Measurements from ENCODE around the gene DNAJC8. TPM values are rescaled to one million over a fixed set of nuclear protein-coding genes. Genes with fewer than 3 reads are reported as not detected.

DNAJC8 gene
- total and polyA plus RNA-seq, 2 of the 8 experiments (the other 6 are each of a cell fraction or from before 2014, with no cell fraction given) = 116 to 134 TPM

DNA sequence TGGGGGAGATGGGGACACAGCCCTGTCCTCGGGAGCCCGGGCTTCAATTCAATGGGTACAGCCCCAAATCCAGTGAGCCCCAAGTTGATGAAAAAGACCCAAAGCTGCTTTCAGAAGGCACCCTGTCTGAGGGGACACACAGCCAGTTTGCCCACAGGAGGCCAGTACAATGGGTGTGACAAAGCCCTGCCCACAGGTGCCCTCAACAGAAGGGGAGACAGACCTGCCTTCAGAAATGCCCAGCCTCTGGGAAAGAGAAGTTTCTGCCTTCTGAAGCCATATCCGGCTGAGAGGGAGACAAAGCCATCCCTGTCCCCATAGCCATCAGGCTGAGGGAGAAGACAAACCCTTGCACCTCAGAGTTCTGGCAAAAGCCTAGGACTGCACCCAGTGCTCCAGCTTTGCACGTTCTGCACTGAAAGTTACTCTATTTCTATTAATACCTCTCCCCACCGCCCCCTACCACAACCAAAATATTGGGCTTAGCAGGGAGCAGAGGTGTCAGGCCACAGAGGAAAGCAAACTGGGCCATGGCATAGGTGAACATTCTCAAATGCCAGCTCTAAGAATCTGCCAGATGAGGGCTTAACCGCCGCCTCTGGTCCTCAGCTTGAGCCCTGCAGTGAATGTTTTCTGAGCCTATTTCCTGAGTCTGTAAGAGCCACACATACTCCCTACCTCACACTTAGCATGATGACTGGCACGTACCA lies 38.3 kb downstream of the DNAJC8 start:
- no peak for FAIRE-seq
- Histone ChIP-seq H3K36me3 (ENCODE audit: control insufficient read depth in 2 of 4, insufficient read depth in 4 of 4, low read length in 3 of 4) (peaks cover 4 to 12% (median 6%) of the 10 kb centered on the region in 4 experiments; a peak in 7 of 8 replicates), H3K14ac (ENCODE audit: insufficient read length) (no peak overlapping the region), H4K8ac (ENCODE audit: extremely low read depth, insufficient read depth, low read length) (peak overlapping the region; percentile 9; the same call in 1 of the 2 replicates), H2AK5ac (ENCODE audit: low read depth, low read length) (no peak overlapping the region; the same call in 1 of the 2 replicates), H3K9me3 (ENCODE audit: insufficient read depth in 2 of 2, low read depth in 1 of 2, low read length in 1 of 2) (no peaks in the 10 kb centered on the region), H3K9ac (replicated peaks in 1 of 4; ENCODE audit: extremely low read depth in 1 of 4, low read depth in 3 of 4, low read length in 3 of 4) (no peak overlapping the region), H3K23me2 (ENCODE audit: low read depth, low read length) (peaks cover 5% of the 10 kb centered on the region; the same call in 1 of the 2 replicates), H3K4me1 (replicated peaks in 1 of 4; ENCODE audit: control insufficient read depth in 3 of 4, insufficient read depth in 4 of 4, low read length in 3 of 4) (peaks cover 11 to 34% (median 22%) of the 10 kb centered on the region in 4 experiments), H2AFZ (ENCODE audit: low read length) (no peak overlapping the region), H4K20me1 (replicated peaks in 1 of 2; ENCODE audit: control insufficient read depth in 1 of 2, insufficient read depth in 2 of 2, low read length in 2 of 2) (no peaks in the 10 kb centered on the region), H3K27me3 (replicated peaks in 1 of 4; ENCODE audit: control insufficient read depth in 3 of 4, extremely low read depth in 1 of 4, insufficient read depth in 3 of 4, low read length in 3 of 4) (no peaks in the 10 kb centered on the region), H3K4ac (replicated peaks; ENCODE audit: insufficient read length, low read depth, low read length) (no peak overlapping the region), H2BK15ac (ENCODE audit: low read length) (no peak overlapping the region), H2BK5ac (ENCODE audit: low read depth, low read length) (no peak overlapping the region; the same call in 1 of the 2 replicates), H2BK120ac (replicated peaks; ENCODE audit: low read depth, low read length) (no peak overlapping the region), H2BK12ac (ENCODE audit: low read depth, low read length) (no peak overlapping the region), H3K18ac (ENCODE audit: extremely low read depth, low read length) (no peak overlapping the region), H2BK20ac (ENCODE audit: low read length) (no peak overlapping the region), H3K4me2 (ENCODE audit: insufficient read depth in 1 of 2, low read depth in 2 of 2, low read length in 2 of 2) (no peak overlapping the region), H3K4me3 (ENCODE audit: extremely low read depth in 1 of 4, insufficient read depth in 2 of 4, low read depth in 3 of 4, low read length in 4 of 4) (no peak overlapping the region), H3K56ac (replicated peaks; ENCODE audit: insufficient read length, low read depth, low read length) (no peak overlapping the region), H3K27ac (ENCODE audit: low read depth, low read length) (no peak overlapping the region), H3K79me2 (ENCODE audit: control insufficient read depth in 1 of 2, insufficient read depth in 2 of 2, low read length in 2 of 2) (no peaks in the 10 kb centered on the region), H3K23ac (ENCODE audit: insufficient read length) (no peak overlapping the region), H3K79me1 (ENCODE audit: low read depth, low read length) (no peaks in the 10 kb centered on the region; the same call in 1 of the 2 replicates), H4K5ac (ENCODE audit: insufficient read length, low read depth, low read length) (no peak overlapping the region), H4K91ac (replicated peaks; ENCODE audit: insufficient read length, low read length) (no peak overlapping the region)
- 84% methylated on average over 8 of the region's 8 CpGs; no CpG with 5 or more reads in 1 of the 2 experiments for WGBS, 2 experiments (ENCODE audit: extremely low coverage in 1 of 2, insufficient coverage in 1 of 2, insufficient read length in 1 of 2, insufficient replicate concordance in 2 of 2, low coverage in 1 of 2, low lambda C conversion rate in 2 of 2, missing lambda C conversion rate in 1 of 2)
- DNase-seq (ENCODE audit: low read depth in 1 of 2, low spot score in 2 of 2) = no peak
- POLR2A ChIA-PET (ENCODE audit: partially characterized antibody) = interaction anchor here (0.8 to 2.1 kb wide), 7 partner anchors 26 to 311 kb away, joined by 3 to 6 read pairs (median 3); partner anchors contain the start of genes EYA3, RCC1, SESN2 and XKR8
- CTCF ChIA-PET (ENCODE audit: partially characterized antibody) = interaction anchor here (1.0 to 2.8 kb wide), 10 partner anchors 14 to 103 kb away, joined by 3 to 17 read pairs (median 4); no protein-coding TSS in a partner anchor
- no peak for TF ChIP-seq RAD21 (IDR thresholded peaks at IDR 0.05 in 1 of 2, conservative IDR thresholded peaks at IDR 0.05 in 1 of 2; ENCODE audit: low read depth in 2 of 2, low read length in 2 of 2)
- TF ChIP-seq PHF8 (conservative IDR thresholded peaks at IDR 0.05; ENCODE audit: low read depth, low read length) = no peak
- no peak for TF ChIP-seq SIX5 (IDR thresholded peaks at IDR 0.05; ENCODE audit: low read depth, low read length)
- no peak for TF ChIP-seq KDM5A (IDR thresholded peaks at IDR 0.05; ENCODE audit: low read length)
- TF ChIP-seq CEBPB (IDR thresholded peaks at IDR 0.05; ENCODE audit: low read depth, low read length) = no peak
- no peak for TF ChIP-seq HDAC6 (IDR thresholded peaks at IDR 0.05; ENCODE audit: low read depth, low read length)
